Measurements from ENCODE around the gene VWA2.

DNA sequence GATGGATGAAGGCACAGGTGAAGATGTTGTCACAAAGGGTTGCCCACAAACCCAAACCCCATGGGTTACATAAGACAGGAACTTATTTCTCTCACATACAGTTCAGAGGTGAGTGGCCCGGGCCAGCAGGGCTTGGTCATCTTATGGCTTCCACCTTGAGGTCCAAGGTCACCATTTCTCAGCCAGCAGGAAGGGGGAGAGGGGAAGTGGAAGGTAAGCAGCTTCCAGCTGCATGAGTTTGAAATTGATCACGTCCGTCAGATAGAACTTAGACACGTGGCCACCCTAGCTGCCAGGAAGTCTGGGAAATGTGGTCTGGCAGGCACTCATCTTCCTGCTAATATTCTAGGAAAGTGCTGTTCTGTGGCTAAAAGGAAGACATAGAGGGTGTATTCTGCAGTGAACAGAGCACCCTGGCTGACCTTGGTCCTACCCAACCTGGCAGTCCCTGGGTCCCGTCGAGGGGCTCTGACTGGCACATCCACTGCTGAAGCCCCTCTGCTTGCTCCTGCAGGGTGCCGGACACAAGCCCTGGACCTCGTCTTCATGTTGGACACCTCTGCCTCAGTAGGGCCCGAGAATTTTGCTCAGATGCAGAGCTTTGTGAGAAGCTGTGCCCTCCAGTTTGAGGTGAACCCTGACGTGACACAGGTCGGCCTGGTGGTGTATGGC lies 49.5 kb downstream of the VWA2 start:
- TF ChIP-seq, protein P1, sequence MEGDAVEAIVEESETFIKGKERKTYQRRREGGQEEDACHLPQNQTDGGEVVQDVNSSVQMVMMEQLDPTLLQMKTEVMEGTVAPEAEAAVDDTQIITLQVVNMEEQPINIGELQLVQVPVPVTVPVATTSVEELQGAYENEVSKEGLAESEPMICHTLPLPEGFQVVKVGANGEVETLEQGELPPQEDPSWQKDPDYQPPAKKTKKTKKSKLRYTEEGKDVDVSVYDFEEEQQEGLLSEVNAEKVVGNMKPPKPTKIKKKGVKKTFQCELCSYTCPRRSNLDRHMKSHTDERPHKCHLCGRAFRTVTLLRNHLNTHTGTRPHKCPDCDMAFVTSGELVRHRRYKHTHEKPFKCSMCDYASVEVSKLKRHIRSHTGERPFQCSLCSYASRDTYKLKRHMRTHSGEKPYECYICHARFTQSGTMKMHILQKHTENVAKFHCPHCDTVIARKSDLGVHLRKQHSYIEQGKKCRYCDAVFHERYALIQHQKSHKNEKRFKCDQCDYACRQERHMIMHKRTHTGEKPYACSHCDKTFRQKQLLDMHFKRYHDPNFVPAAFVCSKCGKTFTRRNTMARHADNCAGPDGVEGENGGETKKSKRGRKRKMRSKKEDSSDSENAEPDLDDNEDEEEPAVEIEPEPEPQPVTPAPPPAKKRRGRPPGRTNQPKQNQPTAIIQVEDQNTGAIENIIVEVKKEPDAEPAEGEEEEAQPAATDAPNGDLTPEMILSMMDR (IDR thresholded peaks at IDR 0.05), result no peak
- TF ChIP-seq EZH2 (IDR thresholded peaks at IDR 0.05; ENCODE audit: borderline replicate concordance, insufficient read depth, low read depth, low read length, poor library complexity, severe bottlenecking), result no peak

Data from B cell (primary cell).